NCI-H1105 (cell line): ENCODE results near the gene C19orf44.
"Not testable (repeated sequence)": the region's sequence is repeated elsewhere in the genome, so short reads cannot be mapped to it uniquely, and the experiment has no call there.

Experiments used
- DNase-seq: peaks from one replicate; lab custom pipeline; 2025; lab: John Stamatoyannopoulos, UW

Gene C19orf44

GRCh38 chr19:16467581-16467980, 28.6 kb upstream of the C19orf44 start:
- no peak for DNase-seq

DNA sequence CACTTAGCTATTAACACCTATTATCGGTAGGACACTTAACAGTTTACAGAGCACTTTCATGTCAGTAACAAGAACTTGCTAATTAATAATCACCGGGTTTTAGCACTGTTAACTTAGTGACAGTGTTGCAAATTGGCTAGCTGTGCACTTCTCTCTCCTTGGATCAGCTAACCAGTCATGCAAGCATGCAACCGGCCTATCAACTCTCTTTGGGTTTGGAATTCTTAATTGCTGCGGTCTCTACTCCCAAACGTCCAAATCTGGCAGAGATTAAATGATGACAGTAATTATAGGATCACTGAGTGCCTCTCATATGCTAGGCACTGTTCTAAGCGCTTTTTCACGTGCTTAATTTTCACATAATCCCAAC, 25.7 kb upstream of the C19orf44 start:
- DNase-seq: no peak

DNA sequence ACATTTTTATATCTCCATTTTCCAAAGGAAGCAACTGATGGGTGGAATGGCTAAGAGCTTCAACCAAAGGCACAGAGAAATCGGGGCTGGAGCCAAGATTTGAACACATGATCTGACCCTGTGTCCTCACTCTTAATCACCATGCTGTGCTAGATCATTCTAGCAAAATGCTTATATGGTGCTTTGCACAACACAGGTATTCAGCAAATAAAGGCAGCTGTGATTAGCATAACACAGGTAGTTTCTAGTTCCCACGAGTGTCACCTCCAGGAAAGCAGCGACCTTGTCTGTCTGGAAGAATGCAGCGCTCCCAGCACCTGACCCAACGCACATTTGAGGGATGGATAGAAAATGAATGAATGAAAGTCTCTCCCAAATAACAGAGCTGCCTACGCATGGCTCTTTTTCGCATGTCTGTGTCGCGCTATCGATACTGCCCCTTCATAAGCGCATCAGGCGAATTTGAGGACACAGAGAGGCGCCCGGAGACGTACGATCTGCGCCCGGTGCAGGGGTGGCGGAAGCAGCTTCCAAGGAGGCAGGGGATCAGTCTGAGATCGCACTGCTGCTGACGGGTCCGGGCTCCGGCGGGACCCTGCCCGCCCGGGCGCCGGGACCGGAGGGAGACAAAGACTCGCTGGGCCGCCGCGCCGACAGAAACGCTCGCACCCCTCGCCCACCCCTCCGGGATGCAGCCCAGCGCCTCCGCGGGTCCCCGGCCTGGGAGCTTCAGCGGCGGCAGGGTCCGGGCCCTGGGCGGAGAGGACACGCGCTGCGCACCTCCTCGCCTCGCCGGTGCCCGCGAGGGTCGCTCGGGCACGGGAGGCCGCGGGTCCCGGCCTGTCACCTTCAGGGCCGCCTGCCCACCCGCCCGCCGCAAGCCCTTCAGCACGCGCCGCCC, 25.0 kb upstream of the C19orf44 start:
- DNase-seq: no peak

GRCh38 chr19:16472559-16472899, 23.7 kb upstream of the C19orf44 start:
- not testable (repeated sequence) for DNase-seq

- DNase-seq: no peak
These were observed 23.2 kb upstream of the C19orf44 start for GRCh38 chr19:16472992-16473391.

GRCh38 chr19:16473875-16474392, 22.3 kb upstream of the C19orf44 start:
- no peak for DNase-seq

DNA sequence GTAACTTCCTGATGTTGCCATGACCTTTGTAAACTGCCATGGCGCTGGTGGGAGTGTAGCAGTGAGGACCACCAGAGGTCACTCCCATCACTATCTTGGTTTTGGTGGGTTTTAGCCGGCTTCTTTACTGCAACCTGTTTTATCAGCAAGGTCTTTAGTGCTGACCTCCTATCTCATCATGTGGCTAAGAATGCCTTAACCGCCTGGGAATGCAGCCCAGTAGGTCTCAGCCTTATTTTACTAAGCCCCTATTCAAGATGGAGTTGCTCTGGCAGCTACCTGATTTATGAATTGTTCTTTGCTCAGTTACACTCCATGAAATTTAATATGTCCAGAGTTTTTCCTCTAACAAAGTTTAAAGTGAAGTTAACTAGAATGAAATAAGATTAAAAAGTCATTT, 19.8 kb upstream of the C19orf44 start:
- DNase-seq: no peak

DNA sequence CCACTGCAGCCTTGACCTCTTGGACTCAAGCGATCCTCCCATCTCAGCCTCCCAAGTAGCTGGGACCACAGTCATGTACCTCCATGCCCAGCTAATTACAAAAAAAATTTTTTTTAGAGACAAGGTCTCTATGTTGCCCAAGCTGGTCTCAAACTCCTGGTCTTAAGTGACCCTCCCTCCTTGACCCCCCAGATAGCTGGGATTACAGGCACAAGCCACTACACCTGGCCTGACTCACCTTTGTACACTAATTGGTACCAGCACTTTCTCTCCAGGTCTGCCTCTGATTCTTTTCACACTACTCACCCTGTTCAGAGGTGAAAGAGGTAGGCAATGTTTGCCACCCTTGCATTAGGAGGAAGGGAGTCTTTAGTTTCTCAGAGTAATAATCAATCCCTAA, 18.9 kb upstream of the C19orf44 start:
- DNase-seq: no peak

DNA sequence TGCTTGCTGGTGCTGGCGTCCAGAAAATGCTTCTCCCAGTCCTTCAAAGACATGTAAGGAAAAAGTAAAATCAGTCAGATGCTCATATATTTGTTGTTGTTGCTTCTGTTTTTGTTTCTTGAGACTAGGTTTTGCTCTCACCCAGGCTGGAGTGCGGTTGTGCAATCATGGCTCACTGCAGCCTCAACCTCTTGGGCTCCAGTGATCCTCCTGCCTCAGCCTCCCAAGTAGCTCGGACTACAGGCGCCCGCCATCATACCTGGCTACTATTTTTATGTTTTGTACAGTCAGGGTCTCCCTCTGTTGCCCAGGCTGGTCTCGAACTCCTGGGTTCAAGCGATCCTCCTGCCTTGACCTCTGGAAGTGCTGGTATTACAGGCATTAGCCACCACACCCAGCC, 13.4 kb upstream of the C19orf44 start:
- DNase-seq: no peak

GRCh38 chr19:16486476-16486875, 9.7 kb upstream of the C19orf44 start:
- DNase-seq: not testable (repeated sequence)

DNA sequence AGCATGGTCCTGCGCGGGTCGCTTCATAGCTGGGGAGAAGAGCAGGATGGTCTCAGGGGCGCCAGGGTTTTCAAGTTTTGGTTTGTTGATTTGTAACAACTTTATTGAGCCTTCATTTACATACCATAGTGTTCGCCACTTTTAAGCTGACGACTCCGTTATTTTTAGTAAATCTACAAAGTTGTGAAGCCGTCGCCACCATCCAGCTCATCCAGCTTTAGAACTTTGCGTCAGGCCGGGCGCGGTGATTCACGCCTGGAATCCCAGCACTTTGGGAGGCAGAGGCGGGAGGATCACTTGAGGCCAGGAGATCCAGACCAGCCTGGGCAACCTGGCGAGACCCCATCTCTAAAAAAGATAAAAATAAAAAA, 404 bp downstream of the C19orf44 start:
- no peak for DNase-seq

DNA sequence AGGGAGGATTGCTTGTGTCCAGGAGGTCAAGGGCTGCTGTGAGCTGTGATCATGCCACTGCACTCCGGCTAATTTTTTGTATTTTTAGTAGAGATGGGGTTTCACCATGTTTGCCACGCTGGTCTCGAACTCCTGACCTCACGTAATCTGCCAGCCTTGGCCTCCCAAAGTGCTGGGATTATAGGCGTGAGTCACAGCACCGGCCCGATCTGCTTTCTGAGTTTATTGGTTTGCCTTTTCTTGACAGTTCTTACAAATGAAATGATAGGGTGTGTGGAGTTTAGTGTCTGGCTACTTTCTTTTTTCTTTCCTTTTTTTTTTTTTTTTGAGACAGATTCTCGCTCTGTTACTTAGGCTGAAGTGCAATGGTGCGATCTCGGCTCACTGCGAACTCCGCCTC, 848 bp downstream of the C19orf44 start:
- DNase-seq: no peak

- DNase-seq: no peak
These were observed 1.6 kb downstream of the C19orf44 start for GRCh38 chr19:16497837-16498236.

DNA sequence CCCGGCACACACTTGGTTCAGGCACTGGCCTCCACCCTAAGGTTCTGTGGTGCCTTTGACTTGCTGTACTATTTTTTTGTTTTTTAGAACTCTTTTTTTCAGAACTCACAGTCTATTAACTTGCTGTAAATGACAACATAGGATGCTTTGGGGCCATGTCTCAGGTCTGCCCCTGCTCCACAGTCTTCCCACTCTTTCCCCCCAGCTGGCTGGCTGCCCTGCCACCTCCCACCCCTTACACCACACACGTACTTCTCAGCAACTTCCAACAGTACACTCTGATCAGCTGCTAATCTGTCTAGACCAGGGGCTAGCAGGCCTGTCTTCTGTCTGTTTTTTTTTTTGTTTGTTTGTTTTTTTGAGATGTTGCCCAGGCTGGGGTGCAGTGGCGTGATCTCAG, 8.1 kb downstream of the C19orf44 start:
- no peak for DNase-seq

DNA sequence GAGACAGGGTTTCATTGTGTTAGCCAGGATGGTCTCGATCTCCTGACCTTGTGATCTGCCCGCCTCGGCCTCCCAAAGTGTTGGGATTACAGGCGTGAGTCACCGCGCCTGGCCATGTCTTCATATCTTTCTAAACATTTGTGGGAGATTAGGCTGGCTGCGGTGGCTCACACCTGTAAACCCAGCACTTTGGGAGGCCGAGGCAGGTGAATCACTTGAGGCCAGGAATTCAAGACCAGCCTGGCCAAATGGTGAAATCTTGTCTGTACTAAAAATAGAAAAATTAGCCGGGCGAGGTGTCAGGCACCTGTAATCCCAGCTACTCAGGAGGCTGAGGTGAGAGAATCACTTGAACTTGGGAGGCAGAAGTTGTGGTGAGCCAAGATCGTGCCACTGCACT, 10.0 kb downstream of the C19orf44 start:
- not testable (repeated sequence) for DNase-seq

DNA sequence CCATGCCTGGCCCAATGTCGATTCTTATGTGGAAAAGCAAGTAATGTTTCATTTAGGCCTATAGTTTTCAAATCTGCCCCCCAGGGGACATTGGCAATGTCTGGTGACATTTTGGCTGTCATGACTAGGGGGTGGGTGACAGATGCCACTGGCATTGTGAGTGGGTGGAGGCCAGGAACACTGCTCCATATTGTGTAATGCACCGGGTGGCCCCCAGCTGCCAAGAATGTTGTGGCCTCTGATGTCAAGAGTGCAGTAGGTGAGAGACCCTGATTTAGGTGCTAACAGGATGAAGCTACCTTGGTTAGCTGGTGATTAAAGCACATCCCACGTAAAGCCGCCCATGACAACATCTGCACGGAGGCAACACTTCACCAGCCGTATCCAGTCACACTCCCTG, 10.8 kb downstream of the C19orf44 start:
- no peak for DNase-seq

- no peak for DNase-seq
These were observed 12.4 kb downstream of the C19orf44 start for GRCh38 chr19:16508546-16508945.

DNA sequence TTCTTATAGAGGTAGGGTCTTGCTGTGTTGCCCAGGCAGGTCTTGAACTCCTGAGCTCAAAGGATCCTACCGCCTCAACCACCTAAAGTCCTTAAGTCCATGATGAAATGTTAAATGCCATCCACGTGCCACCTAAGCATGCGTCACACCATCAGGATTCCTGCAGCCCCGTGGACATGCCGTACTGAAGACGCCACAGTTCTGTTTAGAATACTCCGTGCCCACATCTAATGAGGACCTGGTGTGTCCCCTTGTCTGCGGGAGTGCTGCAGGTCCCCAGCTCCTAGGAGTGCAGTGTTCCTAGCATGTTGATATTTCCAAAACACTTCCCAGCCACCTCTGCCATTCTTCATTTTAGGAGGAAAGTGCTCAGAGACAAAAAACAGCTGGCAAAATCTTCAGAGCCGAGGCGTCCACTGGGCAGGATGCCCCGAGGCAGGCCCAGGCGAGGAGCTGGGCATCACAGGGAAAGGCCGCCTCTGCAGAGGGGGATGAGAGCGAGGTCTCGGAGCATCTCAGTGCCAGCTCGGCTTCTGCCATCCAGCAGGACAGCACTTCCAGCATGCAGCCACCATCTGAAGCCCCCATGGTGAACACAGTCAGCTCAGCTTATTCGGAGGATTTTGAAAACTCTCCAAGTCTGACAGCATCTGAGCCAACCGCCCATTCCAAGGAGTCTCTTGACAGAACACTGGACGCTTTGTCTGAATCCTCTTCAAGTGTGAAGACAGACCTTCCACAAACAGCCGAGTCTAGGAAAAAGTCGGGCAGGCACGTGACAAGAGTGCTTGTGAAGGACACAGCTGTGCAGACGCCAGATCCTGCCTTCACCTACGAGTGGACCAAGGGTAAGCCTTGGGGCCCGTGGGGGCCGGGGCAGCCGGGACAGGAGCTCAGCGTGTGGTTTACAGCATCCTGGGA, 13.2 kb downstream of the C19orf44 start:
- no peak for DNase-seq

- DNase-seq: not testable (repeated sequence)
These were observed 16.4 kb downstream of the C19orf44 start for GRCh38 chr19:16512611-16513010.

- DNase-seq: no peak
These were observed 18.3 kb downstream of the C19orf44 start for GRCh38 chr19:16514383-16515019.

- DNase-seq: no peak
These were observed 20.2 kb downstream of the C19orf44 start for GRCh38 chr19:16516381-16516780.

DNA sequence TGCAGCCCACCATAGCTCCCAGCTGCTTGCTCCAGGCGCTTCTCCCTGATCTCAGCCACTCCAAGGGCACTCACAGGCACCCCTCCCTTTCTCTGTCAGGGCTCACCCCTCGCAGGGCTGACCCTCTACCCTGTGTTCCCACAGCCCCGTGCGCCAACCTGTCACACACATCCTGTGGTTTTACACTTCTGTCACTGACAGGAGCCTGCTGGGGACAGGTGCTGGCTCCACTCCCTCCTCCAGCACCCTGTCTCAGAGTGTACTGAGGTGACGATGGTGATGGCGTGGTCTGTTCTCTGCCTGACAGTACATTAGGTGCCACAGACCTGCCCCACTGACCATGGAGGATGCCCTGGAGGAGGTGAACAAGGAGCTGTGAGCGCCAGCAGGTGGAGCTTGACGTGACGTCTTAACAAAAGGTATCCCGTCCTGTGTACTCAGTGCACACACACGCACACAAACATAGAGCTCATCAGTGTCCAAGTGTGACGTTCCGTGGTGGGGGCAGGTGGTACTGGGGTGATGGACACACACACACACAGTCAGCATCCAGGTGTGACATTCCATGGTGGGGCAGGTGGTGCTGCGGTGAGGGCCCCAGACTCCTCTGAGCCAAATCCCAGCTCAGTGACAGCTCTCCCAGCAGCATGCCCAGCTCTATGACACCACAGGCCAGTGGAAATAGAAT, 20.9 kb downstream of the C19orf44 start:
- DNase-seq: no peak
